HL-60 (cell line): Measurements from ENCODE around the gene HMG20A.

Source experiments
- TF ChIP-seq, protein P1 (sequence below): IDR thresholded peaks from 2 replicates; pipeline ENCODE4 v1.6.1; 2012; ENCODE audit warnings: low read depth; ENCODE audit not compliant: insufficient replicate concordance
- TF ChIP-seq, protein P2 (sequence below): IDR thresholded peaks from one replicate; pipeline ENCODE4 v1.5.1; 2011; ENCODE audit warnings: low read length, control low read depth, inconsistent platforms; ENCODE audit not compliant: insufficient read depth

DNA sequence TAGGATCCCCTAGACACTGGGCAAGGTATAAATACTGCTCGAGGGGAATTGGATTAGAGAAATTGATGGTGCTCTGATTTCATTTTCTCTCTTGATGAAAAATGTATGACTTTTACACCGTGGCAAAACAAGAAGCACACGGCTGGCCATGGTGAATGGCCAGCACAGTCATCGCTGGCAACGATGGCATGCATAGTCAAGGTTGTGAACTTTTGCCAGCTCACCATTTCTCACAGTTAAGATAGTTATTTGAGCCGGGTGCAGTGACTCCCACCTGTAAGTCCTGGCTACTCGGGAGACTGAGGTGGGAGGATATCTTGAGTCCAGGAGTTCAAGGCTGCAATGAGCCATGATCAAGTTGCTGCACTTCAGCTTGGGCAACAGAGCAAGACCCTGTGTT, 95.4 kb downstream of the HMG20A start:
- TF ChIP-seq, protein P1, sequence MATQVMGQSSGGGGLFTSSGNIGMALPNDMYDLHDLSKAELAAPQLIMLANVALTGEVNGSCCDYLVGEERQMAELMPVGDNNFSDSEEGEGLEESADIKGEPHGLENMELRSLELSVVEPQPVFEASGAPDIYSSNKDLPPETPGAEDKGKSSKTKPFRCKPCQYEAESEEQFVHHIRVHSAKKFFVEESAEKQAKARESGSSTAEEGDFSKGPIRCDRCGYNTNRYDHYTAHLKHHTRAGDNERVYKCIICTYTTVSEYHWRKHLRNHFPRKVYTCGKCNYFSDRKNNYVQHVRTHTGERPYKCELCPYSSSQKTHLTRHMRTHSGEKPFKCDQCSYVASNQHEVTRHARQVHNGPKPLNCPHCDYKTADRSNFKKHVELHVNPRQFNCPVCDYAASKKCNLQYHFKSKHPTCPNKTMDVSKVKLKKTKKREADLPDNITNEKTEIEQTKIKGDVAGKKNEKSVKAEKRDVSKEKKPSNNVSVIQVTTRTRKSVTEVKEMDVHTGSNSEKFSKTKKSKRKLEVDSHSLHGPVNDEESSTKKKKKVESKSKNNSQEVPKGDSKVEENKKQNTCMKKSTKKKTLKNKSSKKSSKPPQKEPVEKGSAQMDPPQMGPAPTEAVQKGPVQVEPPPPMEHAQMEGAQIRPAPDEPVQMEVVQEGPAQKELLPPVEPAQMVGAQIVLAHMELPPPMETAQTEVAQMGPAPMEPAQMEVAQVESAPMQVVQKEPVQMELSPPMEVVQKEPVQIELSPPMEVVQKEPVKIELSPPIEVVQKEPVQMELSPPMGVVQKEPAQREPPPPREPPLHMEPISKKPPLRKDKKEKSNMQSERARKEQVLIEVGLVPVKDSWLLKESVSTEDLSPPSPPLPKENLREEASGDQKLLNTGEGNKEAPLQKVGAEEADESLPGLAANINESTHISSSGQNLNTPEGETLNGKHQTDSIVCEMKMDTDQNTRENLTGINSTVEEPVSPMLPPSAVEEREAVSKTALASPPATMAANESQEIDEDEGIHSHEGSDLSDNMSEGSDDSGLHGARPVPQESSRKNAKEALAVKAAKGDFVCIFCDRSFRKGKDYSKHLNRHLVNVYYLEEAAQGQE, result no peak
- TF ChIP-seq, protein P2, sequence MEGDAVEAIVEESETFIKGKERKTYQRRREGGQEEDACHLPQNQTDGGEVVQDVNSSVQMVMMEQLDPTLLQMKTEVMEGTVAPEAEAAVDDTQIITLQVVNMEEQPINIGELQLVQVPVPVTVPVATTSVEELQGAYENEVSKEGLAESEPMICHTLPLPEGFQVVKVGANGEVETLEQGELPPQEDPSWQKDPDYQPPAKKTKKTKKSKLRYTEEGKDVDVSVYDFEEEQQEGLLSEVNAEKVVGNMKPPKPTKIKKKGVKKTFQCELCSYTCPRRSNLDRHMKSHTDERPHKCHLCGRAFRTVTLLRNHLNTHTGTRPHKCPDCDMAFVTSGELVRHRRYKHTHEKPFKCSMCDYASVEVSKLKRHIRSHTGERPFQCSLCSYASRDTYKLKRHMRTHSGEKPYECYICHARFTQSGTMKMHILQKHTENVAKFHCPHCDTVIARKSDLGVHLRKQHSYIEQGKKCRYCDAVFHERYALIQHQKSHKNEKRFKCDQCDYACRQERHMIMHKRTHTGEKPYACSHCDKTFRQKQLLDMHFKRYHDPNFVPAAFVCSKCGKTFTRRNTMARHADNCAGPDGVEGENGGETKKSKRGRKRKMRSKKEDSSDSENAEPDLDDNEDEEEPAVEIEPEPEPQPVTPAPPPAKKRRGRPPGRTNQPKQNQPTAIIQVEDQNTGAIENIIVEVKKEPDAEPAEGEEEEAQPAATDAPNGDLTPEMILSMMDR, result no peak
